ENCODE results near the gene FOXI1.
"Not testable (repeated sequence)": the region's sequence is repeated elsewhere in the genome, so short reads cannot be mapped to it uniquely, and the experiment has no call there.

The FOXI1 gene

DNA sequence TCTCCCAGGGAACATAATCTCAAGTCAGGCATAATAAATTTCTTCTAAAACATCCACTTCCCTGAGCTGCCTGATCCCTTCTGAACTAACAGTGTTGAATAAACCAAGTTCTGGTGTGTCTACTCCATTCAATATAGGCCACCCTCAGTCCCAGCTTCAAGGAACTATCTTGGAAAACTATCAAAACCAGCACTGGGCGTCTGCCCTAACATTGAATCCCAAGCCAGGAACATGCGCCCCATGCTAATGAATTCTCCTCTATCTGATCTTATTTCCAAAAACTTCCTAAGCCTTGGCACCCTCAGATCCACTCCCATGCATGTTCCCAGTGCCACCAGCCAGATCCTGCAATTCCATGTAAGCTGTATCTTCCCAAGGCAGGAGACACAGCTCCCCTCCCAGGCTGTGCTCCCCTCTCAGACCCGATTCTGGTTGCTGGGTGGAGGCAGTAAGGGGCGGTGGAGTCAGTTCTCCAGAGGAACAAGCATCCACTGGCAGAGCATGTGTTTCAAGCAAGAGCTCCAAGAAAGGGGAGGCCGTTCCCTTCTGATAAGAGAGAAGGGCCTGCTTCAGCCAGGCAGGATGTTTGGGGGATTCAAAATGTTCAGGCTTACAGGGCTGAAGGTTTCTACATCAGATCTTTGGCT lies 13.1 kb upstream of the FOXI1 start:
- DNase-seq: no peak

DNA sequence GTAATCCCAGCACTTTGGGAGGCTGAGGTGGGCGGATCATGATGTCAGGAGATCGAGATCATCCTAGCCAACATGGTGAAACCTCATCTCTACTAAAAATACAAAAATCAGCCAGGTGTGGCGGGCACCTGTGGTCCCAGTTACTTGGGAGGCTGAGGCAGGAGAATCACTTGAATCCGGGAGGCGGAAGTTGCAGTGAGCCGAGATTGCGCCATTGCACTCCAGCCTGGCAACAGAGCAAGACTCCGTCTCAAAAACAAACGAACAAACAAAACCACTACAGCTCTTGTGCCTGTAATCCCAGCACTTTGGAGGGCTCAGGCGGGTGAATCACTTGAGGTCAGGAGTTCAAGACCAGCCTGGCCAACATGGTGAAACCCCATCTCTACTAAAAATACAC lies 11.4 kb upstream of the FOXI1 start:
- not testable (repeated sequence) for DNase-seq

DNA sequence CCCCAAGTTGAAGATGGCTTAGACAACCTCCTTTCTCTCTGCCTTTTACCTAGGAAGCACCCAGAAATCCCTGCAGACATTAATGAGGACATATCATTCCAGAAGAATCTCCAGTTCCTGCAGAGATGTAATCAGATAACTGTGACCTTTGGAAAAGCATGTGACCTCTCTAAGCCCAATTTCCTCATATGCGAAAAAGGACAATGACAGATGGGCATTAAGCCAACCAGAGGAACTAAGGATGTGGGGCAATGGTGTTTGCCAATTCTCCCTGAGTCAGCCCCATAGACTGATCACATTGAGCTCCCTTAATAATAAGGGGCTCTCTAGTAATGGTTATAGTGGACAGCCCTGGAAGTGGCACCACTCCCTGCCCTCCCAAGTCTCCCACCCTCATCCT lies 10.1 kb upstream of the FOXI1 start:
- DNase-seq: no peak

DNA sequence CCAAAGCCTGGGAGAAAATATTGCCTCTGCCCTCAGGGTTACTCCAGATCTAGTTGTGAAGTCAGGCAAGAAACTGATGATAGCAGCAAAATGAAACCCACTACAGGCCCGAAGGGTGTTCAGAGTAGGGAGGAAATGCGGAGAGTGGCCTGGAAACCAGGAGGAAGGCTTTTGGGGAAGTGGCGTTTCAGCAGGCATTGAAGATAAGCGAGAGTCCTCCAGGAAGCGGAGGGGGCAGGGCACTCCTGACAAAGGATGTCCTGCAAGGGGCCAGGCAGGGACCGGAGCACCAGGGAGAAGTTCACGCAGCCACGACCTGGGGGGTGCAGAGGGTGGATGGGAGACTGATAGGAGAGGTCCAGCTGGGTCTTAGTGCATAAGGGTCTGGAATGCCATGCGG lies 7.8 kb upstream of the FOXI1 start:
- peak in 7 of 51 donors; percentile 4 to 15 (median 7) for DNase-seq

DNA sequence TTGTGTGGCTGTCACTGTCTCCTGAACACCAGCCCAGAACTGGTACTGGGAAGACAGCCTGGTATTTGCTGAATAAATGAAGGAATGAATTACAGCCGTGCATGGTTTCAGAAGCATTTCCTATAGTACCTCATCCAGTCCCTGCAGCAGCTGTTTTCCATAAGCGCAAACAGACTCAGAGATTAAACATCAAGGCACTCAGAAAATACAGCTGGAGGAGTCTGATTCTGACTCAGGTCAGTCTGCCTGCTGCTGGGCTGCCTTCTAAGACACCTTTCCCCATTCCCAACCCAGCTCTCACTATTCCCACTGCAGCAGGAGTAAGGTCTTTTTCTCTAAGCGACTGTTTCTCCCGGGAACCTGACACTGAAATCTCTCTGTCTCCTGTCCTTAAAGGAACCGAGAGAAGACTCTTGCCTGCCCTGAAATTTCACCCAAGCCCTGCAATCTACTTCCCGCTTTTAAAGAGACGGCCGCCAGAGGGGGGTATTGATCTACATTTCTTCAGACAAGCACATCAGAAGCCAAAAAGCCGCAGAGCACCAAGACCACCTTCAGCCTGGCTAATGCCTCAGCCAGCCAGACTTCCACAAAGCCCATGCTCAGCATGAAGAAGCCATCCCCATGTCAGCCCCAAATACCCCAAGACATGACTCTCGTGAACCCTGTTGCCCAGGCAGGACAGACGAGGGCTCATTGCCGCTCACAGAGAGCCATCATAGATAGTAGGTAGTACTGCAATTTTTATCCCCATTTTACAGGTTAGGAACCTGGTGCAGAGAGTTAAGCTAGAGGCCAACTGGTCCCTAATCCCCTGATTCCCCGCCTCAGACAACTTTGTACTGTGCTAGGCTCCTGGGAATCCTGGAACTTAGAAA lies 5.4 kb upstream of the FOXI1 start:
- DNase-seq: peak in 46 of 51 donors; percentile 9 to 90 (median 57)

DNA sequence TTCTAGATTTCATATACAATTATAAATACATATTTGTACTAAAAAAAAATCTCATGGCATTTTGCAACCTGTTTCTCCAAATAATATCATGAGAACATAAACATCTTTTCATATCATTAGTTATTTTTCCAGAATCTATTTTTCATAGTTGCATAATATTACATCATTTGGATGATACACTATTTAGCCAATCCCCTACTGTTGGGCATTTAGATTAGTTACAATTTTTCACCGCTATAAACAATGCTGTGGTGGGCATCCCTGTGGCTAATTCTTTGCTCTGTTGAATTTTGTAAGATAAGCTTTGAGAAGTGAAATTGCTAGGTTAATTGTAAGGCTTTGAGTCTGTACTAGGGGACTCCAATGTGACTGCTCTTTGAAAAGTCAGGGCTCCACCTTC lies 2.2 kb upstream of the FOXI1 start:
- no peak for DNase-seq

DNA sequence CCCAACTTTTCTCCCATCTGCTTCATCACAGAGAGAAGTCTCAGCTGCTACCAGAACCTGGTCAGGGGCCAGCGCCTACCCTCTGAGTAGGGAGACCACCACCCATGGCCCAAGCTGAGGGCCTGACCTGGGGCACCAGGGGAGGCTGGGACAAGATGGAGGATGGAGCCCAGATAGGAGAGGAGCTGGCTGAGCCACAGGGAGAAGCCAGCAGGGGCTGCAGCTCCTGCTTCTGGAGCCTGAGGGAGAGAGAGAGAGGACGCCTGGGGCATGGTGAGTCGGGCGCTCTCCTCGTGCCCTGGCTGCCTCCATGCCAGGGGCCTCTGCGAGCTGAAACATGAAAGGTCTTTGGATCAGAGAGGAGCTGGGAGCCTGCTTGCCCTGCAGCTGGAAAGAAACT lies 1.4 kb upstream of the FOXI1 start:
- DNase-seq: no peak

DNA sequence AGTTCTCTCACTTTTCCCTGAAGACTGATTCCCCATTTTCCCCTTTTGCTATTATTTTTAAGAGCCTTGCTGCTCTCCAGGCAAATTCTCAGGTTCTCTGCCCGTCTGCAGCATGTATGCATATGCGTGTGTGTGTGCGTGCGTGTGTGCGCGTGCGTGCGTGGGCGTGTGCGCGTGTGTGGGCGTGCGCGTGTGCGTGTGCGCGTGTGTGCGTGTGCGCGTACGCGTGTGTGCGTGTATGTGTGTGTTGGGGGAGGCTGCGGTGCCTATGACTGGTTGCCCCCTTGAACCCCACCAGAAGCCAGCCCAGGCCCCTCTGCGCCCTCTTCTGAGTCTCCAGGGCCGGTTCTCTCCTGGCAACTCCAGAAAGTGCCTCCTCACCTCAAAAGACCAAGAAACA lies 987 bp upstream of the FOXI1 start:
- no peak for DNase-seq

DNA sequence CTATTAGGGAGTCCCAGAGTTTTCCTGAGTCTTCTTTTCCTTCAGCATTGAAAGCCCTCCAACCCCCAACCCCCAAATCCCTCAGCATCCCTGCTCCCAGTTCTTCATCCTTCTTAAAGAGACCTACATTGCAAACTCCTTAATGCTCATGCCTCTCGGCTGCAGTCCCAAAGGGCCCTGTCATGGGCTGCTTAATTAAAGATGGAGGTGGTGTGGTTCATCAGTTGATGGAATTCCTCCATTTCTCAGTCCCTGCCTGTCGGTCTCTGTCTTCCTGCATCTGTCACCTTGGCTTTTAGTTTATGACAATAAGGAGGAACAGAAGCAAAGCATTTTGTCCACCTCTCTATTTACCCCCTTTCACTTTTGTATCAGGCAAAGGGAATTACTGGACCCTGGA lies 2.0 kb downstream of the FOXI1 start:
- no peak for DNase-seq

DNA sequence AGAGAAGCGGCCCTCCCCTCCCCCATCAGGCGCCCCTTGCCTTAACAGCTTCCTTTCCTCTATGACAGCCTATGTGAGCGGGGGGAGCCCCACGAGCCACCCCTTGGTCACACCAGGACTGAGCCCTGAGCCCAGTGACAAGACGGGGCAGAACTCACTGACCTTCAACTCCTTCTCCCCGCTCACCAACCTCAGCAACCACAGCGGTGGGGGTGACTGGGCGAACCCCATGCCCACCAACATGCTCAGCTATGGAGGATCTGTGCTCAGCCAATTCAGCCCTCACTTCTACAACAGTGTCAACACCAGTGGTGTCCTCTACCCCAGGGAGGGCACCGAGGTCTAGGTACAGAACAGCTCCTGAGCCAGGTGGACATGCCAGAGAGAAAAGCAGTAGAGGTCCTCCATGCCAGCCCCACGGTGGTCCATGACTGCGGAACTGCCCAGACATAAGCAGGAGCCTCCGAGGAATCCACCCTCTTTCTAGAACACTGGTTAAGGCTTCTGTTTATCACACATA lies 2.6 kb downstream of the FOXI1 start:
- no peak for DNase-seq

DNA sequence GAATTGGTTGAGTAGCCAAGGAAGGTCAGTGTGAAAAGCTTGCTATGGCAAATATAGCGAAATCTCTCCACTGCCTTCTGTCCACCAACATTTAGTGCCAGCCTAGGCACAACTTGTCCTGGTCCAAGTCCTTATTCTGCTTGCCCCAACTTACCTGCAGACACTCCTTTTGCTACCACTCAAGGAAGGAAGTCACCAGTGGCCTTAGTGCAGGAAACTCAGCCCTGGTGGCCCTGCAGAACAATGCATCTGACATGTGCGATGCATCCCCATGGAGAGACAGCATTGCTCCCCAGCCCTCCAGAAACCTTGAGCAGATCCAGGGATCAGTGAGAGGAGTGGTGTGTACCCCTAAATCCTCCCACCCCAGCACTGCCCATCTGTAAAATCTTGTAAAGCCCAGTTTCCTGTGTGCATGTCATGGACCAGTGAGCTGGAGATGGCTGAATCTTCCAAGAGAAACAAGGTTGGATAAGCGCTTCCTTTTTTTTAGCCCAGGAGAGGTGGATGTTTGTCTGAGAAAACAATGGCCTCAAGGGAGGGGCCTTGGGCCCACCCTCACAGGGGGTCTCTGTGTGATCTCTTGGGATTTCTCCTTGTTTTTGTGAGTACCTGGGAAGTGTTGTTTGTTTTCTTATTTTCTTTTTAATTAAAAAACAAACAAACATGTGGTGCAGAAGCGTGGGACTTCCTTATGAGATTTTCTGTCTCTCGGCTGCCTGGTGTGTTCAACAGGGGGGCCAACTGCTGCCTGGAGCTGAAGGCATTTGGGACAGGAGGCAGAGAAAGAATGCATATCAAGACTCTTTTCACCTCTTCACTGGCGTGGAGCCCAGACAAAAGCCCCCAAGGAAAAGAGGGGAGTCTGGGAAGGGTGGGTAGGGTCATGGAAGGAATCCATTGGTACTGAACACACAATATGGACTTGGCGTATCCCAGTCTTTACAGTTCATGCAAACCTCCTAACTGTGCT lies 3.6 kb downstream of the FOXI1 start:
- no peak for DNase-seq

DNA sequence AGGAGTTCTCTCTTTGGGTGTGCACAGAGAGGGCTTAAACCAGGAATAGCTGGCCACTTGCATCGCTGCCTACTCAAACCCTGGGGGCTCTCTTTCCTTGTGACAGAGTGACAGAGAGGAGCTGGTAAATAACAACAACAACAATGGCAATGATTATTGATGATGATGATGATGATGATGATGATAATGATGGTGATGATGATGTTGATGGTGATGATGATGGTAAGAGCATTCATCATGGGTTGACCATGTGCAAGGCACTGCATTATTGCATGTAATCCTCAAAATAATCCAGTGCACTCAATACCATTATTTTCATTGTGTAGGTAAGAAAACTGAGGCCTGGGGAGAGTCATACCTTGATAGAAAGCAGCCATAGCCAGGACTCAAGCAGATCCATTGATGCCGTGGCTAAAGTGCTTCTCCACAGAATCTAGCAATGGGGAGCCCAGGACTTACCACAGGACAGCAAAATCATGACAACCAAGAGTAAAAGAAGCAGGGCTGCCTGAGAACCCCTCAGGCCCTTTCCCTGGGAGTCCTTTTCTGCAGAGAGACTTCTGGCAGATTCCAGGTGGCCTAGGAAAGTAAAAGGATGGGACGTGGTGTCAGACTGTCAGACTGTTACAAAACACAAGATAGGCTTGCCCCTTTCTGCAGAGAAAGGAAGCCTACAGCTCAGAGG lies 4.8 kb downstream of the FOXI1 start:
- DNase-seq: no peak

DNA sequence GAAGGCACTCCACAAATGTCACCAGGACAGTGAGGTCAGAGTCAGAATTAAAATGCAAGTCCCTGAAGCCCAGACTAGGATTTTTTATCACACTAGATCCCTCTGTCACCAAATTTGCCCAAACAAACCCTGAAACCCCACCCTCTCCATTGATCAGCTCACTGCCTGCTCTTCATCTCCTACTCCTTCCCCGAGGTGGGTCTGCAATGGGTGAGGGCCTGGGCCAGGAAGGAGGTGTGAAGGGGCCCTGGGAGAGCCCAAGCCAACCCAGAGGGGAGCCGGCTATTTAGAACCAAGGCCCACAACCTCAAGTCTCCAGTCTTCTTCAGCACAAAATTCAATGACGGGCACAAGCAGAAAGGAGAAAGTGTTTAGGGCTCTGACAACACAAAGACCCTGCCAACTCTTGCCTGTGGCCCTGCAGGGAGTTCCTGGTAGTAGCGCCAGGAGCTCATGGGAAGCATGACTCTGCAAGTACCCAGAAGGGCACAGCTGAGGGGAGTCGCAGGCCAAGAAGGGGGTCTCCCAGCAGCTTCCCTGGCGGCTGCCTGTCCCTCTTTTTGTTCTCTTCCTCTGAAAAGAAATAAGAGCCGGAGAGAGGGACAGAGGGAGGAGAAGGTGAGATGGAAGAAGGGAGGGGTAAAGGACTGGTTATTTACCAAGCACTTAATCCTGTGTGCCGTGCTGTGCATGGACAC lies 5.5 kb downstream of the FOXI1 start:
- peak in 1 of 51 donors; percentile 9 for DNase-seq

DNA sequence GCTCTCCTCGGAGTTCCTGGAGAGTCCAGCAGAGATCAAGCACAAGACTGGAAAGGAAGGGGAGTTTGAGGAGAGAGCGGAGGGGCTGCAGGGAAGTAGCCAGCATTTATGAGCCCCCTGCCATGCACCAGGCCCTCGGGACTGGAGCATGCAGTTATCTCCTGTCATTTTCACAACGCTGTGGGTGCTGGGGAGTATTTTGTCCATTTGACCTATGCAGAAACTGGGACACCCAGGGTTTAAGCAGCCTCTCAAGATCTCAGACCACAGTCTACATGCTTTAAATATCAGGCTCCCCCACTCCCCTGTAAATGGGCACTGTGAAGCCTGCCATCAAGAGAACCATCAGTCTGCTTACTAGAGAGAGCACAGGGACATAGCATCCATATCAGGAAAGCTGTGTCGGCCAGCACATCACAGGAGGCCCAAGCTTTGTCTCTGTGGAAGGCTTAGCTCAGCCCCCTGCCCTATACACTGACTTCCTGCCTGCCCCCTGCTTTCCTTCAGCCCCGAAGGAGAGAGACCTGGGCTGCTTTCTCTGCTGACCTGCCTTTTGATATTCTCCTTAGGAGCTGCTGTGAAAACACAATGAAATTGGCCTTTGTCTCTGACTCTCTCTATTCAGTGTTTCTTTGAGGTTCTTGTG lies 7.3 kb downstream of the FOXI1 start:
- no peak for DNase-seq

DNA sequence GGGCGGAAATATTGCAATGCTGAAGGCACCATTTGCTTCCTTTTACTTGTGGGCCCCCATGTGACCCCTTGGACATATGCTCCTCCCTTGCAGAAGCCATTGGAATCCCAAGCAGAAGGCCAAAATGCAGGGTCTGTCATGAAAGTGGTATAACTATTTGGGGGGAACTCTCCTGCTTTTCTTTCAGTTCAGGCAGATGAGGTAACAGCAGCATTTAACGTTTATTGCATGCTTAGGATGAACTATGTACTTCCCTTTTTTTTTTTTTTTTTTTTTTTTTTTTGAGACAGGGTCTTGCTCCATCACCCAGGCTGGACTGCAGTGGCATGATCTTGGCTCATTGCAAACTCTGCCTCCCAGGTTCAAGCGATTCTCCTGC lies 7.8 kb downstream of the FOXI1 start:
- DNase-seq: no peak

DNA sequence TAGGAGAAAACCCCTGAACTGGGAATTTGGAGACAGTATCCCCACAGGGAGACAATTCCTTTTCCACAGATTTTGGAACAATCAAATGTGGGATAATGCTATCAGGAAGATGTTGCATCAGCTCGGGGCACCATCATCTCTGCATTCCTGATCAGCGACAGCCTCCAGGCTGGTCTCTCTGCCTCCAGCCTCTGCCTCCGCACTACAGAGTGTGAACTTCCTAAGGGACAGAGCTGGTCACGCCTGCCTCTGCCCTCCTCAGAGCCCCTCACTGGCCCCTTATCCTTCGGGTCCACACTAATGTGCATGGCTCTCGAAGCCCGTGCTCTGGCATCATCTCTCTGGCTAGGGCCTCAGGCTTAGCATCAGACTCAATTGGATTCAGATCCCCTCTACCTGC lies 8.6 kb downstream of the FOXI1 start:
- DNase-seq: no peak

DNA sequence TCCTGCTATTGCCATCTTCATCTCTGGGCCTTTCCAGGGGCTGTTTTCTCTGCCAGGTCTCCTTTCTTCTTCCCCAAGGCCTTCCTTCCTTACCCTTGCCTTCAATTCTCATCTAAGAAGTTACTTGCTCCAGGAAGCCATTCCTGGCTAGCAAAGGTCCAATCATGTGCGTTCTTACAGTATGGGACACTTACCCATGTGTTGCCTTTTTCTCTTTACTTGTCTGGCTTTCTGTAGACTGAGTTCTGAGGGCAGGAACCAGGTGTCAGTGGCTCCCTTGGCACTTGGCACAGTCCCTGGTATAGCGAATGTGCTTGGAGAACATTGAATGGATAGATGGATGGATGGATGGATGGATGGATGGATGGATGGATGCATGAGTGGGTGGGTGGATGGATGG lies 10.2 kb downstream of the FOXI1 start:
- DNase-seq: no peak

DNA sequence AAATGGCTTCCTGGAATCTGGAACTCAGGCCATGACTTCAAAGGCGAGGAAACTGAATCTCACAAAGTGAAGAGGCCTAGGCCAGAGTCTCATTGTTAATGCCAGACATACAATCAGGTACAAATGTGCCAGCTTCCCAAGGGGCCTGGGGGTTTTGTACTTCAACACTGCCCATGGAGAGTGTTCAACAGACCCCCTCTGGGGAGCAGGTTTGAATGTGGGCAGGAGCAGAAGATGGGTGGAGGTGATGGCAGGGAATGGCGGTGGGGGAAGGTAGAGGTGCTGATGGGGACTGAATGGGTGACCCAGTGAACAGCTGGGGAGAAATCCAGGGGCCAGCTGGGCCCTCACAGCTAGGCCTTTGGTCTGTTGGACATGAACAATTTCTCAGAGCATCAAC lies 12.0 kb downstream of the FOXI1 start:
- DNase-seq: no peak

DNA sequence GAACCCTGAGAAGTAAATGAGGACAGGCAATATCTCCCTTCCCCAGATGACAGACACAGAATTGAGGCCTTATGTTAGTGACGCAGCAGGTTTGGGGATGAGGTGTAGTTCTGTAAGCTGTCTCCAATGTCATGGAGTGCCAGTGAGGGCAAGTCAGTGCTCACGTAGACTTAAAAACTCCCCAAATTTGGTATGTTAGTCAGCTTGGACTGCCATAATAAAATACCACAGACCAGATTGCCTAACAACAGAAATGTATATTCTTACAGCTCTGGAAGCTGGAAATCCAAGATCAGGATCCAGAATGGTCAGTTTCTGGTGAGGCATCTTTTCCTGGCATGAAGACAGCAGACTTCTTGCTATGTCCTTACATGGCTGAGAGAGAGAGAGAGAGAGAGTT lies 14.9 kb downstream of the FOXI1 start:
- no peak for DNase-seq

DNA sequence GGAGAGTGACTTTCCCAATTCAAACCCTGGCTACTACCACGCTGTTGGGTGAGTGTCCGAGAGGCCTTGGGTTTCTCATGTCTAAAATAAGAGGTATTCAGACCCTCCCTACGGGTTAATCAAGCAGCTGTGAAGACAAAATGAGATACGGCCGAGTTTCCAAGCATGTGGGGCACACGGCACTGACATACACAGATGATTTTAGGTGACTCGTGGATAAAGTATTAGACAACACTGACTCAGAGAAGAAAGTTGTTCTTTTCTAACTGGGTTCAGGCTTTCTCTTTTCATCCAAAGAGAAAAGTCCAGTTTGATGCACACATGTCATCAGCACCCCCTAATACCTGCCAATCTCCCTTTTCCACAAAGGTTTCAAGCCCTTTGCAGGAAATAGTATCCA lies 15.6 kb downstream of the FOXI1 start:
- no peak for DNase-seq
